ENCODE measurements around the gene TMEM130. TPM values are rescaled to one million over a fixed set of nuclear protein-coding genes. Genes with fewer than 3 reads are reported as not detected.
A peak's percentile ranks its signal among the peaks of the same experiment; 100 is the strongest.

The TMEM130 gene
- total and polyA plus RNA-seq, 9 of the 15 experiments (the other 6 are each of a cell fraction or from before 2014, with no cell fraction given) = 0.07 TPM; not detected in 8

DNA sequence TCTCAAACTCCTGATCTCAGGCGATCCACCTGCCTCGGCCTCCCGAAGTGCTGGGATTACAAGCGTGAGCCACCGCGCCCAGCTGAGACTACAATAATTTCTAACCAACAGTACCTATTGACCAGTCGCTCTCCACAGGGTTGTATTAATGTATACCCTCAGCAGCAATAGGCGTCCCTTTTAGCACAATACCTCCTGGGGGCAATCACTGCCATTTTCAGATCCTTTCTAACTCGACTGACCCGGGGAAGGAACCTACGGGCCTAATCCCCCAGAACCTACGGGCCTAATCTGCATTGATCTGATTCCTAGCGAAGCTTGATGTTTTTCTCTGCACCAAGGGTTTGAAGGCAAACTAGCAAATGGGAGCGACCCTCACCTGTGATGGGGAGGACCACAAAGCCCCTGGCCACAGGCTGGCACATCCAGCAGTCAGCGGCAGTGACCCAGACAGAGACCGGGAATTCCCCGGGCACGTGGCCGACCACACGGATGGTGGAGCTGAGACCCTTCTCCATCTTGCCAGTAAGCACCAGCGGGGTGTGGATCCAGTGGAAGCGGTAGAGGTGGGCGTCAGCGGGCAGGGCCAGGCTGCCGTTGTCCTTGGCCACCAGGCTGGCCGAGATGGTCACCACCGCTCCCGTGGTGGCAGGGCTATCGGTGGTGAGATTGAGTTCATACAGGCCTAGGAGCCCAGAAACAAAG, 6.9 kb downstream of the TMEM130 start (continued):
- no peak for TF ChIP-seq CEBPG (CRISPR knock-in tag; IDR thresholded peaks at IDR 0.05)
- TF ChIP-seq CEBPG (tag; conservative IDR thresholded peaks at IDR 0.05 in 1 of 2, IDR thresholded peaks at IDR 0.05 in 1 of 2) = no peak
- no peak for TF ChIP-seq ZC3H8 (IDR thresholded peaks at IDR 0.05)
- no peak for TF ChIP-seq LCOR (CRISPR knock-in tag; IDR thresholded peaks at IDR 0.05)
- TF ChIP-seq CBFB (CRISPR knock-in tag; IDR thresholded peaks at IDR 0.05) = no peak
- no peak for TF ChIP-seq GTF2F1 (IDR thresholded peaks at IDR 0.05; ENCODE audit: low read depth, low read length)
- no peak for TF ChIP-seq PHF8 (IDR thresholded peaks at IDR 0.05; ENCODE audit: borderline replicate concordance, low read length)
- no peak for TF ChIP-seq NR2F6 (CRISPR knock-in tag; IDR thresholded peaks at IDR 0.05)

DNA sequence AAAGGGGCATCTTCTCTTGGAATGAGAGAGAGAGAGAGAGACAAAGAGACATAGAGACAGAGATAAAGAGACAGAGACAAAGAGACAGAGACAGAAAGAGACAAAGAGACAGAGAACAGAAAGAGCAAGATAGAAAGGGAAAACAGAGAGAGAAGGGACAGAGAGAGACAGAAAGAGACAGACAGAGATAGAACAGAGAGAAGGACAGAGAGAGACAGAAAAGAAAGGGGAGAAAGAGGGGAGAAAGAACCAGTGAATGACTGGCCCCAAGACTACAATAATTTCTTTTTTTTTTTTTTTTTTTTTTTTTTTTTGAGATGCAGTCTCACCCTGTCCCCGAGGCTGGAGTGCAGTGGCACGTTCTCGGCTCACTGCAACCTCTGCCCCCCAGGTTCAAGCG, 7.6 kb downstream of the TMEM130 start:
- no peak for TF ChIP-seq ZNF507 (tag; conservative IDR thresholded peaks at IDR 0.05)
- TF ChIP-seq, protein P1, sequence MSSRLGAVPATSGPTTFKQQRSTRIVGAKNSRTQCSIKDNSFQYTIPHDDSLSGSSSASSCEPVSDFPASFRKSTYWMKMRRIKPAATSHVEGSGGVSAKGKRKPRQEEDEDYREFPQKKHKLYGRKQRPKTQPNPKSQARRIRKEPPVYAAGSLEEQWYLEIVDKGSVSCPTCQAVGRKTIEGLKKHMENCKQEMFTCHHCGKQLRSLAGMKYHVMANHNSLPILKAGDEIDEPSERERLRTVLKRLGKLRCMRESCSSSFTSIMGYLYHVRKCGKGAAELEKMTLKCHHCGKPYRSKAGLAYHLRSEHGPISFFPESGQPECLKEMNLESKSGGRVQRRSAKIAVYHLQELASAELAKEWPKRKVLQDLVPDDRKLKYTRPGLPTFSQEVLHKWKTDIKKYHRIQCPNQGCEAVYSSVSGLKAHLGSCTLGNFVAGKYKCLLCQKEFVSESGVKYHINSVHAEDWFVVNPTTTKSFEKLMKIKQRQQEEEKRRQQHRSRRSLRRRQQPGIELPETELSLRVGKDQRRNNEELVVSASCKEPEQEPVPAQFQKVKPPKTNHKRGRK (tag; IDR thresholded peaks at IDR 0.05) = peak; percentile 62; the same call in 1 of the 2 replicates
- 0% methylated on average over 3 of the region's 4 CpGs for WGBS (ENCODE audit: insufficient coverage, low coverage, missing lambda C conversion rate)
- Histone ChIP-seq H3K4me1 (replicated peaks in 1 of 2; ENCODE audit: control insufficient read depth in 2 of 2, insufficient read depth in 2 of 2, low read length in 2 of 2) (no peaks in the 10 kb centered on the region), H3K36me3 (ENCODE audit: control insufficient read depth, insufficient read depth, low read length) (no peaks in the 10 kb centered on the region), H3K4me3 (no peak overlapping the region), H2AFZ (ENCODE audit: low read depth, low read length) (no peak overlapping the region), H3K9me1 (ENCODE audit: control insufficient read depth, insufficient read depth, low read length) (no peaks in the 10 kb centered on the region), H4K20me1 (replicated peaks; ENCODE audit: control insufficient read depth, insufficient read depth, low read length) (no peaks in the 10 kb centered on the region; the same call in 1 of the 2 replicates), H3K79me2 (ENCODE audit: control insufficient read depth, insufficient read depth, low read length) (no peaks in the 10 kb centered on the region), H3K27ac (ENCODE audit: extremely low read depth, low read depth, low read length) (no peak overlapping the region), H3K27me3 (ENCODE audit: control insufficient read depth in 2 of 2, insufficient read depth in 2 of 2, low read length in 2 of 2) (peaks cover 30 to 59% of the 10 kb centered on the region in 2 experiments; a peak in 4 of 5 replicates), H3K4me2 (ENCODE audit: insufficient read depth, low read length) (no peak overlapping the region), H3K9ac (ENCODE audit: insufficient read depth in 1 of 2, low read depth in 2 of 2, low read length in 2 of 2) (no peak overlapping the region), H3K9me3 (replicated peaks; ENCODE audit: control insufficient read depth, insufficient read depth, low read depth, low read length) (no peaks in the 10 kb centered on the region)
- POLR2A ChIA-PET = no interaction called here
- no peak for DNase-seq (ENCODE audit: extremely low read depth in 1 of 4, low spot score in 3 of 4)
- CTCF ChIA-PET (ENCODE audit: low intra/inter-chr PET ratio) = no interaction called here
- FAIRE-seq = no peak
- BruUV-seq (replicated peaks) = no TSS peak
- intact Hi-C loops (cut with micrococcal nuclease) = no loop called here
- in situ Hi-C loops (cut with MboI) = no loop called here
- no peak for ATAC-seq

Data from K562 (cell line).